Measurements from ENCODE around the gene ELMOD3. TPM values are rescaled to one million over a fixed set of nuclear protein-coding genes. Genes with fewer than 3 reads are reported as not detected.
"Not testable (repeated sequence)": the region's sequence is repeated elsewhere in the genome, so short reads cannot be mapped to it uniquely, and the experiment has no call there.

Gene ELMOD3
- polyA plus RNA-seq, 1 donor from 2014 or later: 39.7 TPM

- no peaks in the 10 kb centered on the region for H3K36me3 ChIP-seq (ENCODE audit: insufficient read depth, low read length)
- no peak overlapping the region for H2AFZ ChIP-seq (ENCODE audit: low read depth, low read length)
- H3F3A ChIP-seq (ENCODE audit: insufficient read depth, low read length, poor library complexity, severe bottlenecking): no peaks in the 10 kb centered on the region
- H3K4me3 ChIP-seq (ENCODE audit: low read length): no peak overlapping the region
- H3K9me3 ChIP-seq (ENCODE audit: low read length): no peaks in the 10 kb centered on the region
- H3K79me2 ChIP-seq (replicated peaks; ENCODE audit: insufficient read depth, low read length): no peaks in the 10 kb centered on the region
- H3K9me2 ChIP-seq (ENCODE audit: insufficient read depth, low read length): no peaks in the 10 kb centered on the region
- no peaks in the 10 kb centered on the region for H3K27me3 ChIP-seq (ENCODE audit: insufficient read depth, low read depth, low read length)
- no peak overlapping the region for H3K4me2 ChIP-seq (ENCODE audit: low read length)
- no peak overlapping the region for H3K9ac ChIP-seq (ENCODE audit: low read length)
- H3K27ac ChIP-seq (ENCODE audit: low read length): no peak overlapping the region
- no peaks in the 10 kb centered on the region for H4K20me1 ChIP-seq (ENCODE audit: insufficient read depth)
- TF ChIP-seq TAF1 (IDR thresholded peaks at IDR 0.05; ENCODE audit: low read depth) (no peak), CTCF (IDR thresholded peaks at IDR 0.05; ENCODE audit: poor library complexity, severe bottlenecking) (no peak), EP300 (conservative IDR thresholded peaks at IDR 0.05; ENCODE audit: poor library complexity, severe bottlenecking) (no peak), SMC3 (conservative IDR thresholded peaks at IDR 0.05; ENCODE audit: poor library complexity) (no peak), MXI1 (conservative IDR thresholded peaks at IDR 0.05; ENCODE audit: poor library complexity, severe bottlenecking) (no peak), RAD21 (conservative IDR thresholded peaks at IDR 0.05) (no peak), POLR2AphosphoS5 (IDR thresholded peaks at IDR 0.05) (no peak)
These were observed 42.2 kb upstream of the ELMOD3 start for GRCh38 chr2:85312404-85312803.

- Histone ChIP-seq H3K36me3 (ENCODE audit: insufficient read depth, low read length) (no peaks in the 10 kb centered on the region), H3K4me3 (ENCODE audit: low read length) (no peak overlapping the region), H3K27ac (ENCODE audit: low read length) (no peak overlapping the region), H2AFZ (ENCODE audit: low read depth, low read length) (no peak overlapping the region), H3K9me3 (ENCODE audit: low read length) (no peaks in the 10 kb centered on the region), H3K9me2 (ENCODE audit: insufficient read depth, low read length) (no peaks in the 10 kb centered on the region), H4K20me1 (ENCODE audit: insufficient read depth) (no peaks in the 10 kb centered on the region), H3K9ac (ENCODE audit: low read length) (no peak overlapping the region), H3K79me2 (replicated peaks; ENCODE audit: insufficient read depth, low read length) (no peaks in the 10 kb centered on the region), H3K4me2 (ENCODE audit: low read length) (no peak overlapping the region), H3F3A (ENCODE audit: insufficient read depth, low read length, poor library complexity, severe bottlenecking) (no peaks in the 10 kb centered on the region), H3K27me3 (ENCODE audit: insufficient read depth, low read depth, low read length) (no peaks in the 10 kb centered on the region)
- no peak for TF ChIP-seq POLR2AphosphoS5 (IDR thresholded peaks at IDR 0.05)
These were observed 39.7 kb upstream of the ELMOD3 start for GRCh38 chr2:85314884-85315242.

GRCh38 chr2:85315921-85316320 lies 38.6 kb upstream of the ELMOD3 start:
- H3K27ac ChIP-seq (ENCODE audit: low read length); H3K36me3 ChIP-seq (ENCODE audit: insufficient read depth, low read length); H3K9me3 ChIP-seq (ENCODE audit: low read length); H3F3A ChIP-seq (ENCODE audit: insufficient read depth, low read length, poor library complexity, severe bottlenecking); H3K4me2 ChIP-seq (ENCODE audit: low read length); H3K9me2 ChIP-seq (ENCODE audit: insufficient read depth, low read length); H3K79me2 ChIP-seq (replicated peaks; ENCODE audit: insufficient read depth, low read length); H4K20me1 ChIP-seq (ENCODE audit: insufficient read depth); H2AFZ ChIP-seq (ENCODE audit: low read depth, low read length); H3K4me3 ChIP-seq (ENCODE audit: low read length); H3K9ac ChIP-seq (ENCODE audit: low read length); H3K27me3 ChIP-seq (ENCODE audit: insufficient read depth, low read depth, low read length): not testable (repeated sequence)

- no peaks in the 10 kb centered on the region for H3K9me2 ChIP-seq (ENCODE audit: insufficient read depth, low read length)
- H3K4me3 ChIP-seq (ENCODE audit: low read length): no peak overlapping the region
- H3K27me3 ChIP-seq (ENCODE audit: insufficient read depth, low read depth, low read length): no peaks in the 10 kb centered on the region
- no peaks in the 10 kb centered on the region for H3K36me3 ChIP-seq (ENCODE audit: insufficient read depth, low read length)
- no peaks in the 10 kb centered on the region for H3F3A ChIP-seq (ENCODE audit: insufficient read depth, low read length, poor library complexity, severe bottlenecking)
- no peak overlapping the region for H2AFZ ChIP-seq (ENCODE audit: low read depth, low read length)
- no peaks in the 10 kb centered on the region for H4K20me1 ChIP-seq (ENCODE audit: insufficient read depth)
- H3K9ac ChIP-seq (ENCODE audit: low read length): no peak overlapping the region
- no peak overlapping the region for H3K27ac ChIP-seq (ENCODE audit: low read length)
- H3K9me3 ChIP-seq (ENCODE audit: low read length): no peaks in the 10 kb centered on the region
- peaks cover 3% of the 10 kb centered on the region for H3K79me2 ChIP-seq (replicated peaks; ENCODE audit: insufficient read depth, low read length)
- TF ChIP-seq TAF1 (IDR thresholded peaks at IDR 0.05; ENCODE audit: low read depth) (no peak), EZH2 (IDR thresholded peaks at IDR 0.05; ENCODE audit: borderline replicate concordance, insufficient read depth, low read length, poor library complexity, severe bottlenecking) (no peak), SMC3 (conservative IDR thresholded peaks at IDR 0.05; ENCODE audit: poor library complexity) (no peak), REST (IDR thresholded peaks at IDR 0.05; ENCODE audit: borderline replicate concordance) (no peak), RAD21 (conservative IDR thresholded peaks at IDR 0.05) (no peak)
- no peak overlapping the region for H3K4me2 ChIP-seq (ENCODE audit: low read length)
These were observed 36.1 kb upstream of the ELMOD3 start for GRCh38 chr2:85318222-85319074.

All from neural cell (in vitro differentiated cells).